Measurements from ENCODE around the gene HCN4. TPM values are rescaled to one million over a fixed set of nuclear protein-coding genes. Genes with fewer than 3 reads are reported as not detected.

HCN4 gene
- total RNA-seq, 4 donors from 2014 or later: 0.75 TPM; not detected in 3

DNA sequence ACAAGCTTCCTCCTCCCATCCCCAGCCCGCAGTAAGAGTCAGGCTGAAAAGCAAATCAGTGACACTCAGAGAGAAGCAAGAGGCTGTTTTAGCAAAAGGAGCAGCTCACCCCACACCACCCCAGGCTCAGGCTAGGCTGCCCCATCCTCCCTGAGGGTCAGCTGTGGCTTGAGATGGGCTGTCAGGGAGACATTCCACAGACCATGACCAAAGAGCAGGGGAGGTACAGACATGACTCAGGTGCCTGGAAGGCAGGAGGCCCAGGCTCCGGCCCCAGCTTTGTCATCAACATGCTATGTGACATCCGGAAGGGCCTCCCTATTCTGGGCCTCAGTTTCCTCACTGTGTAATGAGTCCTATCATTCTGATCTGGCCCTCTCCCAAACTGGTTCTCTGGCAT lies 24.7 kb downstream of the HCN4 start:
- TF ChIP-seq, protein P1, sequence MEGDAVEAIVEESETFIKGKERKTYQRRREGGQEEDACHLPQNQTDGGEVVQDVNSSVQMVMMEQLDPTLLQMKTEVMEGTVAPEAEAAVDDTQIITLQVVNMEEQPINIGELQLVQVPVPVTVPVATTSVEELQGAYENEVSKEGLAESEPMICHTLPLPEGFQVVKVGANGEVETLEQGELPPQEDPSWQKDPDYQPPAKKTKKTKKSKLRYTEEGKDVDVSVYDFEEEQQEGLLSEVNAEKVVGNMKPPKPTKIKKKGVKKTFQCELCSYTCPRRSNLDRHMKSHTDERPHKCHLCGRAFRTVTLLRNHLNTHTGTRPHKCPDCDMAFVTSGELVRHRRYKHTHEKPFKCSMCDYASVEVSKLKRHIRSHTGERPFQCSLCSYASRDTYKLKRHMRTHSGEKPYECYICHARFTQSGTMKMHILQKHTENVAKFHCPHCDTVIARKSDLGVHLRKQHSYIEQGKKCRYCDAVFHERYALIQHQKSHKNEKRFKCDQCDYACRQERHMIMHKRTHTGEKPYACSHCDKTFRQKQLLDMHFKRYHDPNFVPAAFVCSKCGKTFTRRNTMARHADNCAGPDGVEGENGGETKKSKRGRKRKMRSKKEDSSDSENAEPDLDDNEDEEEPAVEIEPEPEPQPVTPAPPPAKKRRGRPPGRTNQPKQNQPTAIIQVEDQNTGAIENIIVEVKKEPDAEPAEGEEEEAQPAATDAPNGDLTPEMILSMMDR (IDR thresholded peaks at IDR 0.05; ENCODE audit: low read depth): no peak

- TF ChIP-seq, protein P1 (IDR thresholded peaks at IDR 0.05; ENCODE audit: low read depth): no peak
These were observed 26.7 kb downstream of the HCN4 start for GRCh38 chr15:73341886-73342600.

DNA sequence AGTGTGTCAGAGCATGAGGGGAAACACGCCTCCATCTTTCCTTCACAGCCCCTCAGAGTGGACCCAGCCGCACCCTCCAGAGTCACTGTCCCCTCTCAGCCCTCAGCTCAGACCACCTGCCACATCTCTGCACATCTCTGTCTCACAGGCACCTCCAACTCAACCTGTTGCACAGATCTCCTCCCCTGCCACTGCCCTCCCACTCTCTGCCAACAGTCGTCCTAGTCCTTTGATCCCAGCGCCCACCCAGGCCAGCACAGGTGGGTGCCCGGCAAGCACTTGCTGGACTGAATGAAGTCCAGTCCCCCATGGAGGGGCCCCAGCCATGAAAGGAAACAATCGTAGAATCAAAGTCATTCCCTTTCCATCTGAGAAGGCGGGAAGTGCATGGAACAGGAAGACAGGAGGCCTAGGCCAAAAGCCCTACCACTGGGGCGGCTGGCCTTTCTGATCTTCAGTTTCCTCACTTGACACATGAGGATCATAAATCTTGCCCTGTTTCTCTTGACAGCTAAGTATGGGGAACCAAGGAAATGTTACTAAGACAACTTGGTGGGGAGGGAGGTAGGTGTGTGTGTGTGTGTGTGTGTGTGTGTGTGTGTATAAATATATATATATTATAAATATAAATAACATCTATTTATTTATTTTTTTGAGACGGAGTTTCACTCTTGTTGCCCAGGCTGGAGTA lies 28.1 kb downstream of the HCN4 start:
- TF ChIP-seq, protein P1 (IDR thresholded peaks at IDR 0.05; ENCODE audit: low read depth): no peak

DNA sequence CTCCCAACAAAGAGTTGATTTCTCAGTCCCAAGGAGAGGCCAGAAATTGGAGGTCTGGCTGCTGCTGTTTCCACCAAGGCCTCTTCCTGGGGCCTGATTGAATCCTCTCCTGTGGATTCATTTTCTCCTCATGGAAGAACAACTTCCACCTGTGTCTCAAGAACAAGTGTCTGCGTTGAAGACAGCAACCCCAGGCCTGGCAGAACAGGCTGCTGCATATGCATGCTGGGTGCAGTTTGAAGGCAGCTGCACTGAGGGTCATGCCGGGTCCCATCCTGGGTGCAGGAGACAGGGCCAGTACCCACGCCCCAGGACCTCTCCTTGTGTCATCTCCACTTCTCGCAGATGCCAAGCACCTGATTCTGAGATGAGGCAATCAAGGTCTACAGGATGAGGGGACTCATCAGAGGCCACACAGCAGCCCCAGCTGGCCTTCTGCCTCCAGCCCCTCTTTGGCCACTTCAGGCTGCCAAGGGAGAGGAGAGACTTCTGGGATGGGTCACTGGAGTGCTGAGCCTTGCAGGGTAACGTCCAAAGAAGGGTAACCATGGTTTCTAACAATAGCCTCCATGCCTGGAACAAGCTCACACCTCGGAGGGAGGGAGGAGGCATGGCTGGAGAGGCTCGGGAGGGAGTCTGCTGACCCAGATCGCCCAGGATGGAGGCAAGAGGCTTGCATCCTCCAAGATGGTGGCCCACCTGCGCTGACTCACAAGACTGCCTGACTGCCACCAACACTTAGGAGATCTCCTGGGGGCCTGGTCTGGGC lies 30.0 kb downstream of the HCN4 start:
- TF ChIP-seq, protein P1 (IDR thresholded peaks at IDR 0.05; ENCODE audit: low read depth): no peak

DNA sequence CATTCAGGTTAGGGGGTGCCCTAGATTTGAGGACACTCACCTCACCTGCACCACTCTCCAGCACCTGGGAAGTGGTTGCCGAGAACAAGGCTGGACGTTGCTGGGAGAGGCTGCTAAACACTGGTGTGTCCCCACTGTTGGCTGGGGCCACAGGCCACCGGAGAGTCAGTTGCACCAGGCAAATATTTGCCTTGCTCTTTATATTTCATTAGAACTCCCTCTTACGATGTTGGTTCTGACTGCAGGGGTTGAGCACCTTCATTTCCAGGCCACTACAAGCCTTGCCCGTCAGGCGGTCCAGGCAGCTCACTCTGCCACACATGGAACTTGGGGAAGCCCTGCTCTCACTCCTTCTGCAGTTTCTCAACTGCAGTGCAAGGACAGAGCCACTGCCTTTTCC lies 30.7 kb downstream of the HCN4 start:
- TF ChIP-seq, protein P1 (IDR thresholded peaks at IDR 0.05; ENCODE audit: low read depth): no peak

DNA sequence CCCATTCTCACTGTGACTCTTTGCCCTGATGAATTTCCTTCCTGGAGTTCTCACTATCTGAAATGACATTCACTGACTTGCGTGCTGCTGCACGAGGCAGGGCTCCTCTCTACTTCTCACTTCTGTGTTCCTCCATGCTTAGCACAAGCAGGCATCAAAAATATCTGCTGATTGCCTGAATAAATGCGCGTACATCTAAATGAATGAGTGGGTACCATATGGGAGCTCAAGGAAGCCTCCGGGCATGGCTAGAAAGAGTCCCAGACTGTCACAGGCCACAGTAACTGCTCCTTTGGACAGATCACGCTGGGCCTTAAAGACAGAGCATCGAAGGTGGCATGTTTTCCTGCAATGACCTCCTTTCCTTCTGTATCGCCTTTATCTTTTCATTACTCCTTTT lies 31.6 kb downstream of the HCN4 start:
- TF ChIP-seq, protein P1 (IDR thresholded peaks at IDR 0.05; ENCODE audit: low read depth): no peak

- TF ChIP-seq, protein P1 (IDR thresholded peaks at IDR 0.05; ENCODE audit: low read depth): no peak
These were observed 32.0 kb downstream of the HCN4 start for GRCh38 chr15:73336756-73337155.

All from subcutaneous adipose tissue (tissue), 4 donors.